GM18502 (cell line): Measurements from ENCODE around the gene FKBP6.
"Not testable (repeated sequence)": the region's sequence is repeated elsewhere in the genome, so short reads cannot be mapped to it uniquely, and the experiment has no call there.

Experiments
- ATAC-seq: cut with Tn5 transposase; IDR thresholded peaks from one replicate; pipeline ENCODE4 v1.9.1; 2021; ENCODE audit warnings: mild to moderate bottlenecking; ENCODE audit not compliant: unreplicated experiment, poor library complexity

FKBP6 gene

DNA sequence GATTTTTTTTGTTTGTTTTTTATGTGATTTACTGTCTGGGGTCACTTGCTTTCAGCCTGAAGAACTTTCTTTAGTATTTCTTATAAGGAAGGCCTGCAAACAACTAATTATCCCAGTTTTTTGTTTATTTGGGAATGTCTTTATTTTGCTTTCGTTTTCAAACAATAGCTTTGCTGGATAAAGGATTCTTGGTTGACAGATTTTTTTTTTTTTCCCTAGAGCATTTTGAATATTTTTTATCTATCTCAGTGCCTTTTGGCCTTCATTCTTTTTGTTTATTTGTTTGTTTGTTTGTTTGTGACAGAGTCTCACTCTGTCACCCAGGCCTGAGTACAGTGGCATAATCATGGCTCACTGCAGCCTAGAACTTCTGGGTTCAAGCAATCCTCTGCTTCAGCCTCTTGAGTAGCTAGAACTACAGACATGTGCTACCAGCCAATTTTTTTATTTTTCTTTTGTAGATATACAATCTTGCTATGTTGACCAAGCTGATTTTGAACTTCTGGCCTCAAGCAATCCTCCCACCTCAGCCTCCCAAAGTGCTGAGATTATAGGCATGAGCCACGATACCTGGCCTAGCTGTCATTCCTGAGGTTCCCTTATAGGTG is 59.4 kb downstream of the FKBP6 start:
- no peak for ATAC-seq

DNA sequence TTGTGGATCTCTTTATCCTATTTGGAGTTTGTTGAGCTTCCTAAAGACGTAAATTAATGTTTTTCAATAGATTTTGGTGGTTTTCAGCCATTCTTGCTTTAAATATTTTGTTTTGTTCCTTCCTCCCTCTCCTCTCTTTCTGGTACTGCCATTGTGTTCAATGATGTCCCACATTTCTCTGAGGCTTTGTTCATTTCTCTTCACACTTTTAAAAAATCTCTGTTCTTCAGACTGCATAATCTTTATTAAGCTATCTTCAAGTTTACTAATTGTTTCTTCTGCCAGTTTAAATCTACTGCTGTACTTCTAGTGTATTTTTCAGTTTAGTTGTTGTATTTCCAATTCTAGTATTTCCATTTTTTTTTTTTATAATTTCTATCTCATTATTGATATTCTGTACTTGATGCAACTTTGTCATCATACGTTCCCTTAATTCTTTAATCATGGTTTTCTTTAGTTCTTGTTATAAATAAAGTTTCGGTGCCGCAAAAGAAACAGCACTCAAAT is 60.0 kb downstream of the FKBP6 start:
- ATAC-seq, result no peak

GRCh38 chr7:73391396-73391795 is 63.4 kb downstream of the FKBP6 start:
- no peak for ATAC-seq

DNA sequence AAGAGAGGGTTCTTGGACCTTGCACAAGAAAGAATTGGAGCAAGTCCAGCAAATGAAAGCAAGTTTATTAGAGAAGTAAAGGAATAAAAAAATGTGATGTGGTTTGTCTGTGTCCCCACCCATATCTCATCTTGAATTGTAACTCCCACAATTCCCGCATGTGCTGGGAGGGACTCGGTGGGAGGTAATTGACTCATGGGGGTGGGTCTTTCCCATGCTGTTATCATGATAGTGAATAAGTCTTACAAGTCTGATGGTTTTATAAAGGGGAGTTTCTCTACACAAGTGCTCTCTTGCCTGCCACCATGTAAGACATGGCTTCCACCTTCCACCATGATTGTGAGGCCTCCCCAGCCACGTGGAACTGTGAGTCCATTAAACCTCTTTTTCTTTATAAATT is 66.5 kb downstream of the FKBP6 start:
- no peak for ATAC-seq

GRCh38 chr7:73395538-73396503 is 67.9 kb downstream of the FKBP6 start:
- ATAC-seq, result no peak

DNA sequence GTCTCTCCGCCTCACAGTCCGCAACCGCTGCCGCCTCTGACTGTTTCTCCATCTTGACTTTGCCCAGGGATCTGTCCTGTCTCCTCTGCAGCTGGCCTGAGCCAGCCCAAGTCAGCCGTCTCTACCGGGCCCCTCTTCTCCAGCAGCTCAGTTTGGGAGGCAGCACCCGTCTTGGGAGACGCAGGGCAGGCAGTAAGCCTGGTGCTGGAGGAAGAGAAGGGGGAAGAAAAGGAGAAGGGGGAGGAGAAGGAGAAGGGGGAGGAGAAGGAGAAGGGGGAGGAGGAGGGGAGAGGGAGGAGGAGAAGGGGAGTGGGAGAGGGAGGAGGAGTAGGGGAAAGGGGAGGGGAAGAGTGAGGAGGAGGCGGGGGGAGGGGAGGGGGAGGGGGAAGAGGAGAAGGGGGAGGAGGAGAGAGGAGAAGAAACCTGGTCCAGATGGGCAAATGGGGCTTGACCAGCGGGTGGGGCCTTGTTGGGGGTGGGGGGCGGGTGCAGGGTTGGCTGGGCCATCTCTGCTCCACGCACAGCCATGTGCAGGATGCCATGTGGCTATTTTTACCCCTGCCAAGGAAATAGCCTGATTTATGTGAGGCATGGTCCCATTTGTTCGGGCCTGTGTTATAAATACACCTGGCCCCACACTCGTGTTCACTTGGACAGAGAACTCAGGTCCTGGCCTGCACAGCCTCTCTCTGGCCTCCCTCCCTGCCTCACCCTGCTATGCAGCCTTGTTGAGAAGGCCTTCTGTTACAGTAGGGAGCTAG is 69.7 kb downstream of the FKBP6 start:
- no peak for ATAC-seq

DNA sequence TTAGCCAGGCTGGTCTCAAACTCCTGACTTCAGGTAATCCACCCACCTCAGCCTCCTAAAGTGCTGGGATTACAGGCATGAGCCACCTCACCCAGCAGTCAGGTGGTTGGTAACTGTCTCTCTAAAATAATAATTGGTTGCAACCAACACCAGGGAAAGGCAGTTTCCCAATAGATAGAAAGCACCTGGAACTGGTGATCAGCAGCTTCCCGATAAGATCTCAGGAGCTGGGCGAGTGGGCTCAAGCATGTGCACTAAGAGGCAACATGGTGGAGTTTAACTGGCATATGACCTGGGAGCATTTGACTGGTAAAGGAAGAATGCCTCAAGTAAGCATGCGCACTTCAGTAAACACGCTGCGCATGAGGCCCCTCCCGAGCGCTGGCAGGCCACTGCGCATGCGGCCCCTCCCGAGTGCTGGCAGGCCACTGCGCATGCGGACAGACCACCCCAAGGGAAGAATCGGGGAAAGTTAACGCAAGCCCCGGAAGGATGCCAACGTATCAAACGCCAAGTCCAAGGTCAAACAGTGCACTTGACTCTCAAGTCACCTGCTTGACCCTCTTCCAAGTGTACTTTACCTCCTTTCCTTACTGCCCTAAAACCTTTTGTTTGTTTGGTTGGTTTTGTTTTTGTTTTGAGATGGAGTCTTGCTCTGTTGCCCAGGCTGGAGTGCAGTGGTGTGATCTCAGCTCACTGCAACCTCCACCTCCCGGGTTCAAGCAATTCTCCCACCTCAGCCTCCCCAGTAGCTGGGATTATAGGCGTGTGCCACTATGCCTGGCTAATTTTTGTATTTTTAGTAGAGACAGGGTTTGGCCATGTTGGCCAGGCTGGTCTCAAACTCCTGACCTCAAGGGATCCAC is 71.5 kb downstream of the FKBP6 start:
- ATAC-seq, result not testable (repeated sequence)

DNA sequence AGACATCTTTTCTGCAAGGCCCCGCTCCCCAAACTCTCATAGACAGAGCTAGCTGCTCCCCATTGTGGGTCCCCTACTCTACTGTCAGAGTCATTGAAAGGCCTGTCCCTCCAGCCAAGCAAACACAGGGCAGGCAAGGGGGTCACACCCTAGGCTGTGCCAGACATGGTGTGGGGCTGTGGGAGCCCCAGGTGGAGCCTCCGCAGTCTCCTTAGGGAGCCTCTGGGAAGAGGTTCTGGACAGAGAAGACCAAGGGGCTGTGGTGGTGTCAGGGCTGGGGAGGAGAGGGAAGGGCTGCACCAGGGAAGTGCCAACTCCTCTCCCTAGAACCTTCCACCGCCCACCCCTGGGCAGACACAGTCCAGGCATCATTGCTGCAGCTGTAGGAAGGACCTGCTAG is 76.9 kb downstream of the FKBP6 start:
- not testable (repeated sequence) for ATAC-seq
